WI38 (cell line): ENCODE results near the gene NPLOC4.

Source experiments
- H3K4me3 ChIP-seq: 2 replicates; pipeline ENCODE4 v1.5.1; 2011; ENCODE audit warnings: low read depth, mild to moderate bottlenecking, control low read depth, low read length
- TF ChIP-seq, protein P1 (sequence below): IDR thresholded peaks from 2 replicates; pipeline ENCODE4 v1.5.1; 2012; ENCODE audit warnings: low read depth, mild to moderate bottlenecking, control low read depth, low read length

NPLOC4 gene

DNA sequence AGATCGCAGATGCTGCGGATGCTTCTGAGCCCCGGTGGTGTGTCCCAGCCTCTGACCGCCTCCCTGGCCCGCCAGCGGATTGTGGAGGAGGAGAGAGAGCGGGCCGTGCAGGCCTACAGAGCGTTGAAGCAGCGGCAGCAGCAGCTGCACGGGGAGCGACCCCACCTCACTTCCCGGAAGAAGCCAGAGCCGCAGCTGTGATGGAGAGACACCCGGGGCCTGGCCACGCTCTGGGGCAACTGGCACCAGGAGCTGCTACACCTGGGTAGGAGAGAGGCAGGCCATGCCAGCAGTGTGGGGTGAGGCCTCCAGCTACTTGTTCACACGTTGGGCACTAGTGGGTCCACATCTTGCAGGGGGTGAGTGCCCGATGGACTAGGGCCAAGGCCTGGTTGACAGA lies 35.6 kb upstream of the NPLOC4 start:
- no peak overlapping the region for H3K4me3 ChIP-seq
- TF ChIP-seq, protein P1, sequence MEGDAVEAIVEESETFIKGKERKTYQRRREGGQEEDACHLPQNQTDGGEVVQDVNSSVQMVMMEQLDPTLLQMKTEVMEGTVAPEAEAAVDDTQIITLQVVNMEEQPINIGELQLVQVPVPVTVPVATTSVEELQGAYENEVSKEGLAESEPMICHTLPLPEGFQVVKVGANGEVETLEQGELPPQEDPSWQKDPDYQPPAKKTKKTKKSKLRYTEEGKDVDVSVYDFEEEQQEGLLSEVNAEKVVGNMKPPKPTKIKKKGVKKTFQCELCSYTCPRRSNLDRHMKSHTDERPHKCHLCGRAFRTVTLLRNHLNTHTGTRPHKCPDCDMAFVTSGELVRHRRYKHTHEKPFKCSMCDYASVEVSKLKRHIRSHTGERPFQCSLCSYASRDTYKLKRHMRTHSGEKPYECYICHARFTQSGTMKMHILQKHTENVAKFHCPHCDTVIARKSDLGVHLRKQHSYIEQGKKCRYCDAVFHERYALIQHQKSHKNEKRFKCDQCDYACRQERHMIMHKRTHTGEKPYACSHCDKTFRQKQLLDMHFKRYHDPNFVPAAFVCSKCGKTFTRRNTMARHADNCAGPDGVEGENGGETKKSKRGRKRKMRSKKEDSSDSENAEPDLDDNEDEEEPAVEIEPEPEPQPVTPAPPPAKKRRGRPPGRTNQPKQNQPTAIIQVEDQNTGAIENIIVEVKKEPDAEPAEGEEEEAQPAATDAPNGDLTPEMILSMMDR, result no peak

DNA sequence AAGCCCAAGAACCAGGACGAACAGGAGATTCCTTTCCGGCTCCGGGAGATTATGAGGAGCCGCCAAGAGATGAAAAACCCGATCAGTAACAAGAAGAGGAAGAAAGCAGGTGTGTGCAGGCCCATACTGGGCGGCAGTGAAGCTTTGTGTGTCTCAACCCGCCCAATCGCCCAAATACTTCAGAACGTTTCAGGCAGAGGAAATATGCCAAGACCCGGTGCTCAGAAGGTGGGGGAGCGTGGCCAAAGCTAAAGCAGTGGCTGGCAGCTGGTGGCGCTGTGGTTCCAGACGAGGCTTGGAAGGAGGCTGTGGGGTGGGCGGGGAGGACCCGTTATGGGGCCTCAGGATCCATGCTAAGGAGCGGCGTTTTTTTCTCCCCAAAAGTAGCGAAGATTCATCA lies 30.8 kb upstream of the NPLOC4 start:
- TF ChIP-seq, protein P1, result no peak
- H3K4me3 ChIP-seq, result no peak overlapping the region

DNA sequence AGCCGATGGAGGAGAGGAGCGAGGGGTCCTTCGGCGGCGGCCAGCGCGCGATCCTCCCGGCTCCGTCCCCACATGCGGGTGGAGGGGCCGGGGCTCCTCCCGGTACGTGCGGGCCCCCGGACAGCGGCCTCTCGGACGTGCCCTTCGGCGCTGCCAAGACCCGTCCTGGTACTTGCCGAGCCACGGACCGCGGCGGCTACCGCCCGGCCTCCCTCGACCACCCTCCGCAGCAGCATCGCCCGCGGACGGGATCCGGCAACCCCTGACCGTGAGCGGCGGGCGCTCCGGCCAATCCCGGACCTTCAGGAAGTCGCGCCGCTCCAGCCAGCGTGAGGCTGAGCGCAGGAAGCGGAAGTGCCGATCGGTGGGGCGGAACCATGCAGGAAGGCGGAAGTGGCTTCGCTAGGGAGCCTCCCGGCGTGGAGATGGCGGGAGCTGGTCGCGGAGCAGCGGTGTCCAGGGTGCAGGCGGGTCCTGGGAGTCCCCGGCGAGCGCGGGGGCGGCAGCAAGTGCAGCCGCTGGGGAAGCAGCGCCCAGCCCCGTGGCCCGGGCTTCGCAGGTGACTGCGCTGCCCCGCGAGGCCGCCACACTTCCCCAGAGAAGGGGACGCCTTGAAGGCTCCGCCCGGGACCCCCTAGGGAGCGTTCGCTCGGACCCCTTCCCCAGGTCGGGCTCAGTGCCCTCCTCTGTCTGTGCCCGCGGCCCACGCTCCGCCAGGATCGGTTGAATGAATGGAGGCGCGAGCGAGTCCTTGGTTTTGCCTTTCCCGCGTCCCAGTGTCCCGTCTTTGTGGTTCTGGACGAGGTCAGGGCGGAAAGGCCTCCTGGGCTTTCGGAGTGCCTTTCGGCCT lies 29.7 kb upstream of the NPLOC4 start, which contains the start of the genes CCDC137 and OXLD1:
Gene CCDC137 (plus strand): TSS at position 396 of the 850 bp plus-strand sequence. CDS start 30 bp downstream, at position 426.
Gene OXLD1 (minus strand): TSS at position 264 of the 850 bp plus-strand sequence. CDS start 28 bp downstream, at position 236.
- peak within 1 kb of the TSS; percentile 80 for H3K4me3 ChIP-seq
- TF ChIP-seq, protein P1, result no peak

DNA sequence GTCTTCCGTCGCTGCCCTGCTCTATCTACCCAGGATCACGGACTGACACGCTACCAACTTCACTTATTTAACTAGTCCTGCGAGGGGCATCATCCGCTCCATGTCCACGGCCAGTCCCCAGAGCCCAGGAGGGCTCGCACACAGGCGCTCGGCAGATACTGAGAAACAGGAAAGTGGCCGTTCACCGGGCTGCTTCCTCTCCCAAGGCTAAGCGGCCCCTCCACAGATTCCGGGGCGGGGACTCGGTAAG lies 29.1 kb upstream of the NPLOC4 start:
- peak overlapping the region; percentile 80 for H3K4me3 ChIP-seq
- TF ChIP-seq, protein P1, result no peak

DNA sequence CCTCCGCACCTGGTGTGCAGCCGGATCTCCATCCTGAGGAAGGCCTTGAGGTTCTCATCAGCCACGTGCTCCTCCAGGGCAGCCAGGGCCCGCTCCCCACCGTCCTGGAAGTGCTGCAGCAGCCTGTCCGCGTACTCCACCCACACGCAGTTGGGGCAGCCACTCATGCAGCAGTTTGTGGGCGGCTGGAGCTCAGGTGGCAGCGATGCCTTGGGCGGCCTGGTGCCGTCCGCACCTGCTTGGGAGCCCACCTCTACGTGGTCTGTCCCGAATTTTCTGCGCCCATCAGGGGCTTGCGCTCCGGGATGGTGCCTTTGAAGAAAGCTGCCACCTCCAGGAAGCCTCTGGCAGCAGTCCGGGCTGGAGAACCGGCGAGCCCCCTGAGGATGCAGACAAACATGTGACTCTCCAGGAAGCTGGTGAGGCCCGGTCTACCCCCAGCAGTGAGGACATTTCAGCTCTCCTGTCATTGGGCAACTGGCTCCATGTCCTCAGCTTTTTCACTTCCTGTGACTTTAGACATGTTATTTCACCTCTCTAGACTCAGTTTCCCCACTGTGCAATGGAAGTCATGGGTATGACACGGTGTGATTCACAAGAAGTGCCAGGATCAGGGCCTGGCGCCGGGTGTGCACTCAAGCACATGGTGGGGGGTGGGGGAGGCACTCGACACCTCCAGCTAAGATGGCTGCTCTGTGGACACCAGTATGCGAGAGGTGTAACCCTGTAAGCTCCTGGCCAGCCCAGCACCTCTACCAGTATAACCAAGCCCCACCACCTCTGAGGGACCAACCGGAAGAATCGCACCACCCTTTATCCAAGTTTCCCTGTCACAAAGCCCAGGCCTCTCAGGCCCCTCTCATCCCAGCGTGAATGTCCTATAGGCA lies 28.5 kb upstream of the NPLOC4 start:
- peak overlapping the region; percentile 80 for H3K4me3 ChIP-seq
- TF ChIP-seq, protein P1, result no peak

DNA sequence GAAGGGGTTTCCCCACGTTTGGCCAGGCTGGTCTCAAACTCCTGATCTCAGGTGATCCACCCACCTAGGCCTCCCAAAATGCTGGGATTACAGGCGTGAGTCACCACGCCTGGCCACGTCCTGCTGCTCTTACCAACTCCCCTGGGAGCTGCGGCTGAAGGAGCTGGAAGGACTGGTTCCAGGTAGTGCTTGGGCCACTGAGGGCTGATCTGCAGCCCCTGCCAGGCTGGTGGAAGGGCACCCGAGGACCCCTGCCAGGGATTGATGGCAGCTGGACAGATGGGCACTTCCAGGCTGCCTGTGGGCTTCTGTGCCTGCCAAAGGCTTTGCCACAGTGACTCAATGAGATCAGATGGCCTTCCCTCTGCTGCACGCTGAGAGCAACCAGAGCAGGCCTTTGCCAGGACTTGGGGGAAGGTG lies 27.1 kb upstream of the NPLOC4 start:
- H3K4me3 ChIP-seq, result no peak overlapping the region
- TF ChIP-seq, protein P1, result no peak

DNA sequence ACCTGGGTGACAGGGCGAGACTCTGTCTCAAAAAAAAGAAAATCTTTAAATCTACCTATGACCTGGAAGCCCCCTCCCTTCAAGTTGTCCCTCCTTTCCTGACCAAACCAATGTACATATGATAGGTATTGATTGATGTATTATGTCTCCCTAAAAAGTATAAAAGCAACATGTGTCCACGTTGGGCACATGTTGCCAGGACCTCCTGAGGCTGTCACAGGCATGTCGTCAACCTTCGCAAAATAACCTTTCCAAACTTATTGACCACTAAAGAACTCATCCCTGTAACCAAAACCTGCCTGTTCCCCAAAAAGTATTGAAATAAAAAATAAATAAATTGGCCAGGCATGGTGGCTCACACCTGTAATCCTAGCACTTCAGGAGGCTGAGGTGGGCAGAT lies 25.1 kb upstream of the NPLOC4 start:
- H3K4me3 ChIP-seq, result no peak overlapping the region
- TF ChIP-seq, protein P1, result no peak
